Thoracic aorta (tissue), 2 donors: ENCODE measurements around the gene MEOX2. TPM values are rescaled to one million over a fixed set of nuclear protein-coding genes. Genes with fewer than 3 reads are reported as not detected.

ENCODE experiments used
- ATAC-seq: fragments of 150-250 bp; one replicate; pipeline ENCODE4 v1.8.0; 2017; ENCODE audit warnings: low read depth; ENCODE audit not compliant: insufficient number of reproducible peaks, low FRiP score
- DNase-seq: peaks from one replicate; pipeline ENCODE4 v3.0.0-alpha.2; 2020; ENCODE audit warnings: low spot score
- H3K27ac ChIP-seq, 2 donors: fragments of 200-600 bp; sonication (generic); 1 replicate in 1 of 2; 2 replicates in 1 of 2; pipeline ENCODE4 v1.5.1; 2016; ENCODE audit warnings: mild to moderate bottlenecking in 2 of 2, moderate library complexity in 2 of 2
- H3K27me3 ChIP-seq: fragments of 200-600 bp; sonication (generic); replicated peaks from 2 replicates; pipeline ENCODE4 v1.6.0; 2016; ENCODE audit warnings: mild to moderate bottlenecking; ENCODE audit not compliant: insufficient read depth
- H3K36me3 ChIP-seq: fragments of 200-600 bp; sonication (generic); one replicate; pipeline ENCODE4 v1.5.1; 2016
- H3K4me1 ChIP-seq, 2 donors: fragments of 200-600 bp; sonication (generic); 1 replicate in 1 of 2; 2 replicates in 1 of 2; pipeline versions ENCODE4 v1.5.1 to v1.6.0; 2016; ENCODE audit warnings: low read depth in 2 of 2, mild to moderate bottlenecking in 1 of 2; ENCODE audit not compliant: control insufficient read depth in 1 of 2
- H3K4me3 ChIP-seq: fragments of 200-600 bp; sonication (generic); 2 replicates; pipeline ENCODE4 v1.5.1; 2016; ENCODE audit warnings: mild to moderate bottlenecking
- H3K9me3 ChIP-seq: fragments of 200-600 bp; sonication (generic); 2 replicates; pipeline ENCODE4 v1.5.1; 2016
- CTCF ChIP-seq: fragments of 200-600 bp; sonication (generic); IDR thresholded peaks from one replicate; pipeline ENCODE4 v1.5.1; 2019; ENCODE audit warnings: antibody characterized with exemption
- total RNA-seq, 2 donors: library from RNA; depleted of rRNA; stranded (reverse); fragments of >200 nt; gene quantifications; one replicate each; pipeline versions ENCODE4 v1.1.0 to v1.2.3, GENCODE V29; 2016

The MEOX2 gene
- total RNA-seq, 2 donors from 2014 or later: 9.5 to 9.9 TPM

DNA sequence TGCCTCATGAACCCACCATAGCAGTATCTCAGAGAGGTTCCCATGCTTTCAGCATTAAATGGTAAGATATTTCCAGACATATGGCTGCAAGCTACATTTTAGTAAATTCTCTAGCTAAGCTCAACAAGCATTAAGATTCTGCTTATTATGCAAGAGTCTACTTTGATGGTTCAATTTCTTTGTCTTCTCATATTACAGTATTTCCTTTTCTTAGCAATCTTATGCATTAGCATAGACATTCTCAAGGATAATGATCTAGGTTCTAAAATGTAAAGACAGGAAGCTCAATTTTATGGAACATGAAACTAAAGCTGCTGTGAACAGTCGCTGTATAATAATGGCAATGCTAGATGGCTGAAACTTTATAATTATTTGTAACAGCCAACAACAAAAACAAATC is 39.2 kb downstream of the MEOX2 start:
- Histone ChIP-seq H3K36me3 (no peaks in the 10 kb centered on the region), H3K27ac (no peak overlapping the region), H3K4me1 (peaks cover 3 to 9% of the 10 kb centered on the region in 2 donors), H3K27me3 (no peaks in the 10 kb centered on the region), H3K4me3 (no peak overlapping the region), H3K9me3 (no peaks in the 10 kb centered on the region)
- DNase-seq (no peak), ATAC-seq (no peak)
- no peak for TF ChIP-seq CTCF

- peaks cover 0 to 1% of the 10 kb centered on the region in 2 donors for H3K4me1 ChIP-seq
- H3K27me3 ChIP-seq: no peaks in the 10 kb centered on the region
- no peak for TF ChIP-seq CTCF
These were observed 43.3 kb downstream of the MEOX2 start for GRCh38 chr7:15643000-15643705.

DNA sequence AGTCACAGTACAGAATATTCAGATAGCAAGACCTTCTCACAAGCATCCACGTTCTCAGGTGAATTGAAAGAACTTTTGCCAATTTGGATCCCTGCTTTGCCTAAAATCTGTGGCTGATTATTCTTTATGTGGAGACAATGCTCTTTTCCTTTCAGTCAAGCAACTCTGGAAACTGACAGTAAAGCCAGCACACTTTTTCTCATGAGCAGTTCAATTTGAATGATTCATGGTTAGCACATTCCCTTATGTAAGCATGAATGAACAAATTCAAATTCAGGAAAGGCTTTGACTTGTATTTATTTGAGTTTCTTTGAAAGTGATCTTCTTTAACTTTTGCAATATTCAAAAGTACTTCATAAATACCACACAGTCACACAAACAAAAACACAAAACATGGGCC is 57.6 kb downstream of the MEOX2 start:
- no peak for TF ChIP-seq CTCF
- Histone ChIP-seq H3K9me3 (peaks cover 5% of the 10 kb centered on the region), H3K27me3 (no peaks in the 10 kb centered on the region), H3K36me3 (no peaks in the 10 kb centered on the region), H3K27ac (no peak overlapping the region), H3K4me3 (no peak overlapping the region), H3K4me1 (peaks cover 0 to 16% of the 10 kb centered on the region in 2 donors)
- ATAC-seq (no peak), DNase-seq (no peak)

More at GRCh38 chr7:15643000-15643705, 43.3 kb downstream of the MEOX2 start:
- DNase-seq (no peak), ATAC-seq (no peak)
- Histone ChIP-seq H3K27ac (no peak overlapping the region), H3K36me3 (no peaks in the 10 kb centered on the region), H3K4me3 (no peak overlapping the region), H3K9me3 (no peaks in the 10 kb centered on the region)

DNA sequence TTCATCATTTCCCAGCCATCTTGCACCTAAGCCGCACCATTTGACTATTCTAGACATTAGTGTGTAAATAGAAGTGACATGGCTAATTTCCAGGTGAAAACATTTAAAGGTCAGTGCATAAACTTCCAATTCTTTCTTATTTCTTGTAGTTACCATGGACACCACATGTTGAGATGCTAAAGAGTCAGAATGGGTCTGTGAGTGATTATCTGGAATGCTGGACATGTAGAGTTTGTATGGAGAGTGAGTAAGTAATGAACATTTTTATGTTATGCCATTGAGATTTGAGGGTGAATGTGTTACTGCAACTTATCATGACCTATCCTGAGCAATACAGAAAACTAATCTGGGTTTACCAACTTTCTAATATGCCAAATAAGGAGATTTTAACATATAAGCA is 60.4 kb downstream of the MEOX2 start:
- Histone ChIP-seq H3K4me3 (no peak overlapping the region), H3K27ac (no peak overlapping the region), H3K4me1 (peaks cover 0 to 16% of the 10 kb centered on the region in 2 donors), H3K36me3 (no peaks in the 10 kb centered on the region), H3K27me3 (no peaks in the 10 kb centered on the region), H3K9me3 (peaks cover 5% of the 10 kb centered on the region)
- no peak for TF ChIP-seq CTCF
- ATAC-seq: no peak
- DNase-seq: no peak

GRCh38 chr7:15625466-15625865 is 61.0 kb downstream of the MEOX2 start:
- DNase-seq: no peak
- Histone ChIP-seq H3K4me1 (peaks cover 0 to 16% of the 10 kb centered on the region in 2 donors), H3K27me3 (no peaks in the 10 kb centered on the region), H3K27ac (no peak overlapping the region), H3K36me3 (no peaks in the 10 kb centered on the region), H3K9me3 (peaks cover 5% of the 10 kb centered on the region), H3K4me3 (no peak overlapping the region)
- TF ChIP-seq CTCF: no peak
- ATAC-seq: no peak
